Nephron progenitor cell (in vitro differentiated cells): Measurements from ENCODE around the gene IMMT.
A peak's percentile ranks its signal among the peaks of the same experiment; 100 is the strongest.

ENCODE experiments used
- DNase-seq: peaks from one replicate; pipeline ENCODE4 v3.0.0; 2021
- H3K27ac Mint-ChIP-seq: 2 replicates; pipeline ENCODE4 v1.8.0; 2021; ENCODE audit warnings: mild to moderate bottlenecking, moderate library complexity, mixed read lengths
- H3K27me3 Mint-ChIP-seq: 2 replicates; pipeline ENCODE4 v1.8.0; 2021; ENCODE audit warnings: mild to moderate bottlenecking, low read depth, mixed read lengths; ENCODE audit not compliant: poor library complexity
- H3K36me3 Mint-ChIP-seq: 2 replicates; pipeline ENCODE4 v1.8.0; 2021; ENCODE audit warnings: low read depth, mixed read lengths
- H3K4me1 Mint-ChIP-seq: 2 replicates; pipeline ENCODE4 v1.8.0; 2021; ENCODE audit warnings: mixed read lengths
- H3K4me3 Mint-ChIP-seq: 2 replicates; pipeline ENCODE4 v1.8.0; 2021; ENCODE audit warnings: mild to moderate bottlenecking, moderate library complexity, mixed read lengths
- H3K9me3 Mint-ChIP-seq: 2 replicates; pipeline ENCODE4 v1.8.0; 2021; ENCODE audit warnings: mild to moderate bottlenecking, moderate library complexity, mixed read lengths
- TF ChIP-seq, protein P1 (sequence below): fragments of 200-600 bp; sonication (generic); IDR thresholded peaks from 2 replicates; pipeline ENCODE4 v1.5.0; 2021; ENCODE audit warnings: antibody characterized with exemption

The IMMT gene

GRCh38 chr2:86223927-86224560 lies 28.8 kb upstream of the IMMT start:
- peaks cover 54% of the 10 kb centered on the region for H3K4me1 Mint-ChIP-seq
- no peak overlapping the region for H3K4me3 Mint-ChIP-seq
- H3K9me3 Mint-ChIP-seq, result no peaks in the 10 kb centered on the region
- TF ChIP-seq, protein P1, sequence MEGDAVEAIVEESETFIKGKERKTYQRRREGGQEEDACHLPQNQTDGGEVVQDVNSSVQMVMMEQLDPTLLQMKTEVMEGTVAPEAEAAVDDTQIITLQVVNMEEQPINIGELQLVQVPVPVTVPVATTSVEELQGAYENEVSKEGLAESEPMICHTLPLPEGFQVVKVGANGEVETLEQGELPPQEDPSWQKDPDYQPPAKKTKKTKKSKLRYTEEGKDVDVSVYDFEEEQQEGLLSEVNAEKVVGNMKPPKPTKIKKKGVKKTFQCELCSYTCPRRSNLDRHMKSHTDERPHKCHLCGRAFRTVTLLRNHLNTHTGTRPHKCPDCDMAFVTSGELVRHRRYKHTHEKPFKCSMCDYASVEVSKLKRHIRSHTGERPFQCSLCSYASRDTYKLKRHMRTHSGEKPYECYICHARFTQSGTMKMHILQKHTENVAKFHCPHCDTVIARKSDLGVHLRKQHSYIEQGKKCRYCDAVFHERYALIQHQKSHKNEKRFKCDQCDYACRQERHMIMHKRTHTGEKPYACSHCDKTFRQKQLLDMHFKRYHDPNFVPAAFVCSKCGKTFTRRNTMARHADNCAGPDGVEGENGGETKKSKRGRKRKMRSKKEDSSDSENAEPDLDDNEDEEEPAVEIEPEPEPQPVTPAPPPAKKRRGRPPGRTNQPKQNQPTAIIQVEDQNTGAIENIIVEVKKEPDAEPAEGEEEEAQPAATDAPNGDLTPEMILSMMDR, result no peak
- no peaks in the 10 kb centered on the region for H3K36me3 Mint-ChIP-seq
- no peak for DNase-seq
- peak overlapping the region; percentile 29 for H3K27ac Mint-ChIP-seq
- H3K27me3 Mint-ChIP-seq, result peaks cover 6% of the 10 kb centered on the region

DNA sequence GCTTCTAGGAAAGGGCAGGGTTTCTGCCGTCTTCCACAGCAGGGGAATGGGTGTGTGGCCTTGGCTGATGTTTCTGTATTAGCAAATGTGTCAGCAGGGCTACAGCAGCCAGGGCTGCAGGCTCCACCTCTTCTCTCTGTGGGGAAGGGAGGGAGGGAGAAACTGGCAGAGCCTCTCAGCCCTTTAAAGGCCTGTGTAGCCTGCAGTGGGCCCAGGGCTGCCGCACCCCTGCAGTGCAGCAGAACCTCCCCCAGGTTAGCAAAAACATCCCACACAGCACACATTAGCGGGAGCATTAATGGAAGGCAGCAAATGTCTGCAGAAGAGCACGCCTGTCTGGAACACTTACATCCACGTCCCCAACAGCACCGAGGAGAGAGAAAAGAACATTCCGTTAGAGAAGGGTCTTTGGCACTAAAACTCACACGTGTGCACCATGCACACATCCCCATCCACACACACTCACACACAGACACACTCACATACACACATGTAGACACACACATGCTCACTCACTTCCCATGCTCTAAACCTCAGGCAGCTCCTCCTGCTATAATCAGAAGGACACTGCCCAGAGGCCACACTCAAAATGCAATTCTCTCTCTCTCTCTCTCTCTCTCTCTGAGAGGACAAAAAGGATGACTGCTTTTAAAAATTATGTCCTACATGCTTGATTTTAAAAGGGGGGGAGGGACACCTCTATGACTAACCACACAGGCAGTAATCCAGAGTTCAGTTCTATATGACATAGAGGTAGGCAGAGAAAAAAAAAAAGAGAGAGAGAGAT lies 28.1 kb upstream of the IMMT start:
- peak; percentile 25 for DNase-seq
- H3K36me3 Mint-ChIP-seq, result no peaks in the 10 kb centered on the region
- TF ChIP-seq, protein P1, result no peak
- peaks cover 47% of the 10 kb centered on the region for H3K4me1 Mint-ChIP-seq
- no peak overlapping the region for H3K27ac Mint-ChIP-seq
- peaks cover 6% of the 10 kb centered on the region for H3K27me3 Mint-ChIP-seq
- H3K9me3 Mint-ChIP-seq, result no peaks in the 10 kb centered on the region
- peak overlapping the region; percentile 2 for H3K4me3 Mint-ChIP-seq

DNA sequence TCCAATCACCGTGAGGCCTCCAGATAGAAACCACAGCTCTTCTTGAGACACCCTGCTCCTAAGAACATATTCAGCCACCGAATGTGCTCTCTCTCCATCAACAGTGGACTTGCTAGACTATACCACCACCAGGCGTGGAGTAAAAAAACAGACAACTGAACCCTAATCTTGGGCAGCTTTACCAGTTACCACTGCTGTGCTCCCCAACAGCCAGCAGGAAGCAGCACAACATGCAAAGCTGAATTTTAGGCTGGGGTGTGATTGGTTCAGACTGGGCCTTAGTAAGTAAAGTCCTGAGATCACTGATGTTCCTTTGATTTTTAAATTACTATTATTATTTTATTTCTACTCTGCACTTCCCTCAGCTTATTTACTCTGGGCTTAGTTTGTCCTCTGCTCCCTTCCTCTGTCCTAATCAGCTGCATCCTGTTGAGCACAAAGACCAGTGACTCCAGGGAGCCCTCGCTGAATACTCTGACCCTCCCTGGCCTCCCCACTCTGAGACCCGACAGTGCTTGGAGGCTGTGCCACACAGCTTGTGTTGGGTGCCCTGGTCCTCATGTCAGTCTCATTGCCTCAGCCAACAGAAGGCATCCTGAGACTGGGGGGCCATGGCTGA lies 25.9 kb upstream of the IMMT start:
- Mint-ChIP-seq H3K27me3 (peaks cover 9% of the 10 kb centered on the region), H3K27ac (peak overlapping the region; percentile 32), H3K4me3 (no peak overlapping the region), H3K36me3 (no peaks in the 10 kb centered on the region), H3K4me1 (peaks cover 65% of the 10 kb centered on the region), H3K9me3 (no peaks in the 10 kb centered on the region)
- DNase-seq, result peak; percentile 58
- TF ChIP-seq, protein P1, result peak; percentile 91

- no peaks in the 10 kb centered on the region for H3K36me3 Mint-ChIP-seq
- H3K27me3 Mint-ChIP-seq, result peaks cover 6% of the 10 kb centered on the region
- no peaks in the 10 kb centered on the region for H3K9me3 Mint-ChIP-seq
- TF ChIP-seq, protein P1, result no peak
- no peak for DNase-seq
- no peak overlapping the region for H3K4me3 Mint-ChIP-seq
- no peak overlapping the region for H3K27ac Mint-ChIP-seq
- peaks cover 62% of the 10 kb centered on the region for H3K4me1 Mint-ChIP-seq
Measured at GRCh38 chr2:86219896-86220295, 24.6 kb upstream of the IMMT start.

DNA sequence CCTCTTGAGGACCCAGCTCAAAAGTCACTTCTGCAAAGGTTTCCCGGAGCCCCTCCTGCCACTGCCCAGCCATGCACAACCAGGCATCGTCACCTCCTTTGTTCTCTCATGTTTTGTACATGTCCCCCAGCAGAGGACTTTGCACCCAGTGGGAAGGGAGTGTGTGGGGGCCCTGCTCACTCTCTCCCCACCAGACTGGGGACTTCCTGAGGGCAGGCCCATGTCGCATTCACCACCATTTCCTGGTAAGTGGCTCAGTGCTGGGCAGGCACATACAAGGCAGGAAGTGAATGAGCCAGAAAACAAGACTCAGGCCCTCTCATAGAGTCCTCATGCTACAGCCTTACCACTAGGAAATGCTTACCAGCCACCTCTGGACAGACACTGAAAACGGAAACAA lies 22.9 kb upstream of the IMMT start:
- no peaks in the 10 kb centered on the region for H3K9me3 Mint-ChIP-seq
- peaks cover 6% of the 10 kb centered on the region for H3K27me3 Mint-ChIP-seq
- H3K27ac Mint-ChIP-seq, result no peak overlapping the region
- H3K36me3 Mint-ChIP-seq, result peaks cover 7% of the 10 kb centered on the region
- no peak for DNase-seq
- peaks cover 45% of the 10 kb centered on the region for H3K4me1 Mint-ChIP-seq
- TF ChIP-seq, protein P1, result no peak
- no peak overlapping the region for H3K4me3 Mint-ChIP-seq
